PC-9 (cell line): ENCODE data around the gene FOXN3.

Experiments used
- CTCF ChIP-seq: fragments of 200-600 bp; sonication (generic); conservative IDR thresholded peaks from 2 replicates; pipeline ENCODE4 v1.6.1; 2017; ENCODE audit warnings: mixed run types, antibody characterized with exemption, mild to moderate bottlenecking, moderate library complexity
- EZH2 ChIP-seq: fragments of 200-600 bp; sonication (generic); IDR thresholded peaks from 2 replicates; pipeline ENCODE4 v1.8.0; 2017; ENCODE audit warnings: antibody characterized with exemption, low read depth

- TF ChIP-seq CTCF: no peak
- no peak for TF ChIP-seq EZH2
Measured at GRCh38 chr14:89240414-89240813, 176.6 kb downstream of the FOXN3 start.
